HUES48 (cell line): ENCODE results near the gene GID8.

Experiments
- H3K27ac ChIP-seq: one replicate; pipeline ENCODE4 v1.7.0; 2013; ENCODE audit warnings: low read depth, low read length, inconsistent platforms
- H3K27me3 ChIP-seq: 2 replicates; pipeline ENCODE4 v1.6.1; 2013; ENCODE audit warnings: mild to moderate bottlenecking, low read length; ENCODE audit not compliant: control insufficient read depth, insufficient read depth
- H3K36me3 ChIP-seq: 2 replicates; pipeline ENCODE4 v1.6.1; 2013; ENCODE audit warnings: low read length; ENCODE audit not compliant: control insufficient read depth, insufficient read depth
- H3K4me1 ChIP-seq: 2 replicates; pipeline ENCODE4 v1.6.1; 2013; ENCODE audit warnings: mild to moderate bottlenecking, low read length; ENCODE audit not compliant: control insufficient read depth, insufficient read depth
- H3K4me3 ChIP-seq: 2 replicates; pipeline ENCODE4 v1.5.1; 2013; ENCODE audit warnings: mild to moderate bottlenecking, low read depth, low read length
- H3K9ac ChIP-seq: 2 replicates; pipeline ENCODE4 v1.6.1; 2013; ENCODE audit warnings: mild to moderate bottlenecking, low read depth, low read length, moderate library complexity
- H3K9me3 ChIP-seq: 2 replicates; pipeline ENCODE4 v1.6.1; 2013; ENCODE audit warnings: low read length; ENCODE audit not compliant: control insufficient read depth, insufficient read depth

The GID8 gene

DNA sequence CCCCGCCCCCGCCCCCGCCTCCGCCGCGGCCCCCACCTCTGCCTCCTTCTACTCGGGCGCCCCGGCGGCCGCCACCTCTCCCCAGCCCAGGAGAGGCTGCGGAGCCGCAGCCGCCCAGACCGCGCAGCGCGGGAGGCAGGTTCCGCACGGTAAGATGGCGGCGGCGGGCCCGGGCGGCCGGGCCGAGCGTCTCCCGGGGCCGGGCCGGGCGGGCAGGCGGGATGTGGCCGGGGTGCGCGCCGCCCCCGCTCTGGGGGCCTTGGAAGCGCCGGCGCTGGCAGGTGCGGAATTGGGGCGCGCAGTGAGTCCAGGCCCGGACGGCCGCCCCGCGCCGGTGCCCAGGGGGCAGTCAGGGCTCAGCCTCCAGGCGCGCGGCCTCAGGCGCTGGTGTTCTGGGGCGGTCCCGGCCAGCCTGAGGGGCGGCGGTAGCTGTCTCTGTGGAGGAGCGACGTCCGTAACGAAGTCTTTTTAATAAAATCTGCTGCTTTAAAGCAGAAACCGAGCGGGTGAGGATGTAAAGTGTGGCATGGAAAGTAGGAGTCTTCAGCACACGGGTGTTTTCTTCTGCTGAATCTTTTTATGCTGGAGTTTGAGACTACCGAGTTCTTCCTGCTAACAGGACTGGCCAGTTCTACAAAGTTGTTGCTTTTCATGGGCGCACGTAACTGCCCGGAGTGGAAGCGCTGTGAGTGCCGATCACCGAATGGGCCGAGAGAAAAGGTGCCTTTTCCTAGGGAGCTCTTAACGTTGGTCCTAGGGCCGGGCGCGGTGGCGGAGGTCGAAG, at the start of gene GID8:
GID8 (plus strand) TSS at position 43 of the 784 bp plus-strand sequence. CDS start 3,356 bp downstream, outside the sequence.
- no peaks in the 10 kb centered on the region for H3K9me3 ChIP-seq
- H3K4me3 ChIP-seq: peak within 1 kb of the TSS; percentile 92
- peaks cover 54% of the 10 kb centered on the region for H3K36me3 ChIP-seq
- no peaks in the 10 kb centered on the region for H3K27me3 ChIP-seq
- H3K9ac ChIP-seq: peak within 1 kb of the TSS; percentile 90
- H3K27ac ChIP-seq: peak within 1 kb of the TSS; percentile 97
- H3K4me1 ChIP-seq: peaks cover 21% of the 10 kb centered on the region

DNA sequence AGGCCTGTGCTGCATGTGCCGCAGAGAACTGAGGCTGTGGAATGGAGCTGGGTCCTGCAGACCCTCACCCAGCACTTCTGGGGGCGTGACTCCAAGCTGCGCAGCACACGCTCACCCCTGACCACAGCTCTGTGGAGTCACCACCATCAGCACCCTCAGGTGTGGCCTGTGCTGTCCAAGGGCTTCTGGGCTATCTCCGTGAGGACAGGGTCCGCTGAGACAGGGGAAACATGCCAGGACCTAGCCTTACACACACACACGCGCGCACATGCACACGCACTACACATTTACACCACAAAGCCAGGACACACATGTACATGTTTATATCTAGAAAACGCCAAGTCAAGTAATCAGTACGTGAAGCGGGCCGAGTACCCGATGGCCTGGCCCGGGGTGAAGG, 49.5 kb upstream of the GID8 start:
- Histone ChIP-seq H3K9me3 (no peaks in the 10 kb centered on the region), H3K4me3 (no peak overlapping the region), H3K4me1 (peaks cover 24% of the 10 kb centered on the region; the same call in 1 of the 2 replicates), H3K36me3 (peaks cover 76% of the 10 kb centered on the region), H3K9ac (no peak overlapping the region), H3K27ac (no peak overlapping the region), H3K27me3 (no peaks in the 10 kb centered on the region)

- Histone ChIP-seq H3K4me1 (peaks cover 23% of the 10 kb centered on the region; the same call in 1 of the 2 replicates), H3K36me3 (peaks cover 81% of the 10 kb centered on the region), H3K27me3 (no peaks in the 10 kb centered on the region), H3K9ac (no peak overlapping the region), H3K27ac (no peak overlapping the region), H3K4me3 (no peak overlapping the region), H3K9me3 (no peaks in the 10 kb centered on the region)
Observed at GRCh38 chr20:62888910-62889309, 49.0 kb upstream of the GID8 start.

- H3K27me3 ChIP-seq: no peaks in the 10 kb centered on the region
- no peak overlapping the region for H3K4me3 ChIP-seq
- H3K9ac ChIP-seq: no peak overlapping the region
- H3K27ac ChIP-seq: no peak overlapping the region
- H3K9me3 ChIP-seq: no peaks in the 10 kb centered on the region
- peaks cover 18% of the 10 kb centered on the region; the same call in 1 of the 2 replicates for H3K4me1 ChIP-seq
- peaks cover 86% of the 10 kb centered on the region for H3K36me3 ChIP-seq
Observed at GRCh38 chr20:62889411-62889810, 48.5 kb upstream of the GID8 start.

- no peak overlapping the region for H3K4me3 ChIP-seq
- no peaks in the 10 kb centered on the region for H3K27me3 ChIP-seq
- H3K9me3 ChIP-seq: no peaks in the 10 kb centered on the region
- peaks cover 14% of the 10 kb centered on the region; the same call in 1 of the 2 replicates for H3K4me1 ChIP-seq
- H3K27ac ChIP-seq: no peak overlapping the region
- H3K36me3 ChIP-seq: peaks cover 90% of the 10 kb centered on the region
- no peak overlapping the region for H3K9ac ChIP-seq
Observed at GRCh38 chr20:62889871-62890270, 48.1 kb upstream of the GID8 start.

DNA sequence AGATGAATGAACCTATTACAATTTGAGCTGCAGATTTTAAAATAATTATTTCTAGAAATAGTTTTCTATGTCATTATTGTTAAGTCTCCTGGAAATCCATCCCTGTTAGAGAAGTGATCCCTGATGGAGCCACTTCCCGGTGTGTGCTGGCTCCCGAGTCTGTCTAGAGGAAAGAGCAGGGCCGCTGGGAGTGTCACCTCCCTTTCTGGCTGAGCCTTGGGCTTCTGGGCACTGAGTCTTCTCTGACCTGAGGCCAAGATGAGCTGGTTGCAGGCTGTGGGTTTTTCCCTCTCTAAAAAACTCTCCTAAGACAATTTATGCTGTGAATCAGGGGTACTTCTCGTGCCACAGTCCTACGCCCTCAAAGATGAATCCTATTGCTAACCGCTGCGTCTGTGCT, 47.5 kb upstream of the GID8 start:
- Histone ChIP-seq H3K9ac (no peak overlapping the region), H3K9me3 (no peaks in the 10 kb centered on the region), H3K4me3 (no peak overlapping the region), H3K27ac (no peak overlapping the region), H3K27me3 (no peaks in the 10 kb centered on the region), H3K36me3 (peaks cover 96% of the 10 kb centered on the region), H3K4me1 (peaks cover 9% of the 10 kb centered on the region; the same call in 1 of the 2 replicates)

- Histone ChIP-seq H3K27ac (no peak overlapping the region), H3K9ac (no peak overlapping the region), H3K27me3 (no peaks in the 10 kb centered on the region), H3K36me3 (peaks cover 99% of the 10 kb centered on the region), H3K4me1 (peaks cover 2% of the 10 kb centered on the region; the same call in 1 of the 2 replicates), H3K9me3 (no peaks in the 10 kb centered on the region), H3K4me3 (no peak overlapping the region)
Observed at GRCh38 chr20:62891111-62891510, 46.8 kb upstream of the GID8 start.

- H3K4me1 ChIP-seq: no peaks in the 10 kb centered on the region
- no peak overlapping the region for H3K4me3 ChIP-seq
- H3K27ac ChIP-seq: no peak overlapping the region
- peaks cover 96% of the 10 kb centered on the region for H3K36me3 ChIP-seq
- no peak overlapping the region for H3K9ac ChIP-seq
- H3K9me3 ChIP-seq: no peaks in the 10 kb centered on the region
- H3K27me3 ChIP-seq: no peaks in the 10 kb centered on the region
Observed at GRCh38 chr20:62892348-62893304, 45.3 kb upstream of the GID8 start.

DNA sequence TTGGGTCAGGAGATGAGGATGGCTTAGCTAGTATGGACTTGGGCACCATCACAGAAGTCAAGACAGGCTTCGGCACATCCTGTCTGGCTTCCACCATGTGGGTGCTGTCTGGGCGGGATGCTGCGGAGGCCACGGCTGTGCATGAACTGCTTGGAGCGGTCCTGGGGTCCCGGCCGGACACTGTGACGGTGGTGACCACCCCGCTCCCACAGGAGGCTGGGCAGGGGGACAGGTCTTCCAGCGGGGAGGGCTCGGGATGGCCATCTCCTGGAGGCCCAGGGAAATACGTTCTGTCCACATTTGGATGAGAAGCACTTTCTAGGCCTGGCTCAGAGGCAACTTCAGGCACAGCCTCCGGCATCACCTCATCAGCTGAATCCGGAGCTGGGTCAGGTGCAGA, 44.2 kb upstream of the GID8 start:
- peaks cover 4% of the 10 kb centered on the region; the same call in 1 of the 2 replicates for H3K4me1 ChIP-seq

GRCh38 chr20:62894261-62894660, 43.7 kb upstream of the GID8 start:
- no peak overlapping the region for H3K27ac ChIP-seq
- no peak overlapping the region for H3K4me3 ChIP-seq
- no peaks in the 10 kb centered on the region for H3K9me3 ChIP-seq
- no peak overlapping the region for H3K9ac ChIP-seq
- H3K27me3 ChIP-seq: no peaks in the 10 kb centered on the region
- peaks cover 80% of the 10 kb centered on the region for H3K36me3 ChIP-seq
- peaks cover 10% of the 10 kb centered on the region for H3K4me1 ChIP-seq

More for the DNA sequence above, 44.2 kb upstream of the GID8 start:
- no peak overlapping the region for H3K9ac ChIP-seq
- no peaks in the 10 kb centered on the region for H3K27me3 ChIP-seq
- no peaks in the 10 kb centered on the region for H3K9me3 ChIP-seq
- H3K4me3 ChIP-seq: no peak overlapping the region
- H3K36me3 ChIP-seq: peaks cover 85% of the 10 kb centered on the region
- H3K27ac ChIP-seq: no peak overlapping the region
